Measurements from ENCODE around the gene TASP1.

The TASP1 gene

GRCh38 chr20:13461849-13462458, 176.8 kb downstream of the TASP1 start:
- no CpG with 5 or more reads among the region's 2 CpGs for WGBS (ENCODE audit: extremely low coverage, insufficient coverage, insufficient read length)
- Histone ChIP-seq H3K27ac (ENCODE audit: low read depth, low read length) (no peak overlapping the region), H2BK12ac (ENCODE audit: low read length) (no peak overlapping the region), H3K9ac (ENCODE audit: low read length) (no peak overlapping the region), H4K12ac (ENCODE audit: low read depth, low read length) (no peak overlapping the region), H2AK5ac (ENCODE audit: low read length) (no peak overlapping the region), H3K4me1 (ENCODE audit: control insufficient read depth in 1 of 2, insufficient read depth in 2 of 2, low read length in 2 of 2) (no peaks in the 10 kb centered on the region), H3K79me2 (ENCODE audit: control insufficient read depth, insufficient read depth, low read length, poor library complexity) (no peaks in the 10 kb centered on the region), H2BK5ac (ENCODE audit: low read depth, low read length, poor library complexity) (no peak overlapping the region), H3K4me2 (ENCODE audit: low read length) (no peak overlapping the region), H2BK120ac (ENCODE audit: insufficient read depth, low read length, poor library complexity) (no peak overlapping the region), H3K4me3 (ENCODE audit: low read depth, low read length) (no peak overlapping the region), H2AFZ (ENCODE audit: insufficient read depth, low read length, poor library complexity) (no peak overlapping the region), H4K8ac (ENCODE audit: low read depth, low read length) (no peak overlapping the region), H3K27me3 (ENCODE audit: insufficient read depth, low read length) (no peaks in the 10 kb centered on the region), H3K79me1 (ENCODE audit: low read length) (no peaks in the 10 kb centered on the region), H3K36me3 (ENCODE audit: control insufficient read depth in 1 of 2, insufficient read depth in 2 of 2, low read length in 2 of 2) (no peaks in the 10 kb centered on the region), H3K4ac (ENCODE audit: low read depth, low read length) (no peak overlapping the region), H3K14ac (ENCODE audit: low read length) (no peak overlapping the region), H3K9me3 (ENCODE audit: insufficient read depth, low read depth, low read length) (no peaks in the 10 kb centered on the region), H3K23ac (ENCODE audit: low read length) (no peak overlapping the region), H4K91ac (ENCODE audit: low read depth, low read length) (no peak overlapping the region), H3K18ac (ENCODE audit: low read length) (no peak overlapping the region)
- no peak for DNase-seq

GRCh38 chr20:13458860-13459451, 179.8 kb downstream of the TASP1 start:
- Histone ChIP-seq H2BK120ac (ENCODE audit: insufficient read depth, low read length, poor library complexity) (no peak overlapping the region), H2AK5ac (ENCODE audit: low read length) (no peak overlapping the region)

GRCh38 chr20:13457487-13457886, 181.2 kb downstream of the TASP1 start:
- Histone ChIP-seq H3K9ac (ENCODE audit: low read length) (no peak overlapping the region), H3K4me2 (ENCODE audit: low read length) (no peak overlapping the region), H2AK5ac (ENCODE audit: low read length) (no peak overlapping the region), H3K27me3 (ENCODE audit: insufficient read depth, low read length) (no peaks in the 10 kb centered on the region), H4K12ac (ENCODE audit: low read depth, low read length) (no peak overlapping the region), H3K14ac (ENCODE audit: low read length) (no peak overlapping the region), H2BK12ac (ENCODE audit: low read length) (no peak overlapping the region), H3K27ac (ENCODE audit: low read depth, low read length) (no peak overlapping the region), H3K4me1 (ENCODE audit: control insufficient read depth in 1 of 2, insufficient read depth in 2 of 2, low read length in 2 of 2) (no peaks in the 10 kb centered on the region), H3K36me3 (ENCODE audit: control insufficient read depth in 1 of 2, insufficient read depth in 2 of 2, low read length in 2 of 2) (no peaks in the 10 kb centered on the region), H2BK120ac (ENCODE audit: insufficient read depth, low read length, poor library complexity) (no peak overlapping the region), H3K79me2 (ENCODE audit: control insufficient read depth, insufficient read depth, low read length, poor library complexity) (no peaks in the 10 kb centered on the region), H3K4ac (ENCODE audit: low read depth, low read length) (no peak overlapping the region), H3K9me3 (ENCODE audit: insufficient read depth, low read depth, low read length) (no peaks in the 10 kb centered on the region), H2BK5ac (ENCODE audit: low read depth, low read length, poor library complexity) (no peak overlapping the region), H3K18ac (ENCODE audit: low read length) (no peak overlapping the region), H4K8ac (ENCODE audit: low read depth, low read length) (no peak overlapping the region), H3K23ac (ENCODE audit: low read length) (no peak overlapping the region), H3K4me3 (ENCODE audit: low read depth, low read length) (no peak overlapping the region), H2AFZ (ENCODE audit: insufficient read depth, low read length, poor library complexity) (no peak overlapping the region), H3K79me1 (ENCODE audit: low read length) (no peaks in the 10 kb centered on the region), H4K91ac (ENCODE audit: low read depth, low read length) (no peak overlapping the region)
- no CpG with 5 or more reads among the region's 1 CpG for WGBS (ENCODE audit: extremely low coverage, insufficient coverage, insufficient read length)
- no peak for DNase-seq

More at GRCh38 chr20:13458860-13459451, 179.8 kb downstream of the TASP1 start:
- Histone ChIP-seq H3K14ac (ENCODE audit: low read length) (no peak overlapping the region), H4K8ac (ENCODE audit: low read depth, low read length) (no peak overlapping the region), H3K4me2 (ENCODE audit: low read length) (no peak overlapping the region), H4K12ac (ENCODE audit: low read depth, low read length) (no peak overlapping the region), H3K36me3 (ENCODE audit: control insufficient read depth in 1 of 2, insufficient read depth in 2 of 2, low read length in 2 of 2) (no peaks in the 10 kb centered on the region), H3K4ac (ENCODE audit: low read depth, low read length) (no peak overlapping the region), H3K4me1 (ENCODE audit: control insufficient read depth in 1 of 2, insufficient read depth in 2 of 2, low read length in 2 of 2) (no peaks in the 10 kb centered on the region), H3K4me3 (ENCODE audit: low read depth, low read length) (no peak overlapping the region), H2BK12ac (ENCODE audit: low read length) (no peak overlapping the region), H3K23ac (ENCODE audit: low read length) (no peak overlapping the region), H3K79me2 (ENCODE audit: control insufficient read depth, insufficient read depth, low read length, poor library complexity) (no peaks in the 10 kb centered on the region), H3K18ac (ENCODE audit: low read length) (no peak overlapping the region), H3K27me3 (ENCODE audit: insufficient read depth, low read length) (no peaks in the 10 kb centered on the region), H2AFZ (ENCODE audit: insufficient read depth, low read length, poor library complexity) (no peak overlapping the region), H2BK5ac (ENCODE audit: low read depth, low read length, poor library complexity) (no peak overlapping the region), H3K9me3 (ENCODE audit: insufficient read depth, low read depth, low read length) (no peaks in the 10 kb centered on the region), H3K9ac (ENCODE audit: low read length) (no peak overlapping the region), H3K79me1 (ENCODE audit: low read length) (no peaks in the 10 kb centered on the region), H3K27ac (ENCODE audit: low read depth, low read length) (no peak overlapping the region), H4K91ac (ENCODE audit: low read depth, low read length) (no peak overlapping the region)
- peak; percentile 36 to 55 for DNase-seq
- no CpG with 5 or more reads among the region's 3 CpGs for WGBS (ENCODE audit: extremely low coverage, insufficient coverage, insufficient read length)

- Histone ChIP-seq H3K36me3 (ENCODE audit: control insufficient read depth in 1 of 2, insufficient read depth in 2 of 2, low read length in 2 of 2) (no peaks in the 10 kb centered on the region), H3K27me3 (ENCODE audit: insufficient read depth, low read length) (no peaks in the 10 kb centered on the region), H3K4me3 (ENCODE audit: low read depth, low read length) (no peak overlapping the region), H4K8ac (ENCODE audit: low read depth, low read length) (no peak overlapping the region), H3K14ac (ENCODE audit: low read length) (no peak overlapping the region), H3K9me3 (ENCODE audit: insufficient read depth, low read depth, low read length) (no peaks in the 10 kb centered on the region), H3K27ac (ENCODE audit: low read depth, low read length) (no peak overlapping the region), H2AFZ (ENCODE audit: insufficient read depth, low read length, poor library complexity) (no peak overlapping the region), H2BK120ac (ENCODE audit: insufficient read depth, low read length, poor library complexity) (no peak overlapping the region), H3K79me2 (ENCODE audit: control insufficient read depth, insufficient read depth, low read length, poor library complexity) (no peaks in the 10 kb centered on the region), H3K23ac (ENCODE audit: low read length) (no peak overlapping the region), H3K9ac (ENCODE audit: low read length) (no peak overlapping the region), H2BK12ac (ENCODE audit: low read length) (no peak overlapping the region), H3K4me2 (ENCODE audit: low read length) (no peak overlapping the region), H3K79me1 (ENCODE audit: low read length) (no peaks in the 10 kb centered on the region), H4K12ac (ENCODE audit: low read depth, low read length) (no peak overlapping the region), H2BK5ac (ENCODE audit: low read depth, low read length, poor library complexity) (no peak overlapping the region), H3K4me1 (ENCODE audit: control insufficient read depth in 1 of 2, insufficient read depth in 2 of 2, low read length in 2 of 2) (no peaks in the 10 kb centered on the region), H2AK5ac (ENCODE audit: low read length) (no peak overlapping the region), H4K91ac (ENCODE audit: low read depth, low read length) (no peak overlapping the region), H3K18ac (ENCODE audit: low read length) (no peak overlapping the region), H3K4ac (ENCODE audit: low read depth, low read length) (no peak overlapping the region)
- WGBS (ENCODE audit: extremely low coverage, insufficient coverage, insufficient read length) = no CpG with 5 or more reads among the region's 3 CpGs
- peak in 1 of 2 donors; percentile 7 for DNase-seq
These were observed 183.0 kb downstream of the TASP1 start for GRCh38 chr20:13455713-13456112.
